Measurements from ENCODE around the gene BCAS3. TPM values are rescaled to one million over a fixed set of nuclear protein-coding genes. Genes with fewer than 3 reads are reported as not detected.

Gene BCAS3
- total RNA-seq, 1 donor from 2014 or later: 44.8 TPM

- no peak for TF ChIP-seq CTCF (IDR thresholded peaks at IDR 0.05; ENCODE audit: partially characterized antibody, unreplicated experiment)
- Mint-ChIP-seq H3K9me3 (ENCODE audit: unreplicated experiment) (peaks cover 23% of the 10 kb centered on the region), H3K27me3 (ENCODE audit: unreplicated experiment) (peaks cover 46% of the 10 kb centered on the region), H3K4me1 (ENCODE audit: low read depth, unreplicated experiment) (peaks cover 17% of the 10 kb centered on the region), H3K4me3 (ENCODE audit: unreplicated experiment) (peak overlapping the region; percentile 80), H3K27ac (ENCODE audit: unreplicated experiment) (no peak overlapping the region), H3K36me3 (ENCODE audit: unreplicated experiment) (no peaks in the 10 kb centered on the region)
- DNase-seq: peak; percentile 58
These were observed 722.5 kb downstream of the BCAS3 start for GRCh38 chr17:61400066-61400716.

DNA sequence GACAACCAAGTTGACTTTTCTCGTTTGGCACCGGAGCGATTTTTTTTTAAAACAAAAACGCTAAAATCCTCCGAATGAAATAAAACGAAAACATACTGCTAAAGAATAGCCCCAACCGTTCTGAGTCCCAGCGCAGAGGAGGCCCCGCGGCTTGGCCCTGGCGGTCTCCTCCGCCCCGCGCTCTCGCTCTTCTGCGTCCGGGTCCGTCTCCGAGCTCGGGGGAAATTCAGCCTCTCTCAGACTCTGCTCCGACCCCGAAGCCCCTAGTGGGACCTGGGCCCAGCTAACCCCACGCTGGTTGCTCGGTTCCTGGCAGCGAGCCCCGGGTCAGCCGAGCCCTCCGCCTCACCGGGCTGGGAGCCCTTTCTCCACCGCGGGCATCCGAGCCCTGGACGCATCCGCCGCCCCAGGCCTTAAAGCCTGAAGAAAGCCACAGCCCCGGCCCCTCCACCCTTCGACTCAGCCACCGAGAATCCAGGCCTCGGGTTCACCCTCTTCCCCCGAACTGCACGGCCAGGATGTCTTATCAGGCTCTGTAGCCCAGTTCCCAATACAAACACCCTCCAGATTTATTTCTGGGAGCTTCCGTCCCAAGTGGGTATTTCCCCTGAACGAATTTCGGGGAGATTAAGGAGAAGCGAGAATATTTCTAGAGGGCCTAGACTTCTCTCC, 723.2 kb downstream of the BCAS3 start:
- peaks cover 17% of the 10 kb centered on the region for H3K4me1 Mint-ChIP-seq (ENCODE audit: low read depth, unreplicated experiment)
- H3K9me3 Mint-ChIP-seq (ENCODE audit: unreplicated experiment): peaks cover 21% of the 10 kb centered on the region

GRCh38 chr17:61401389-61402072, 723.9 kb downstream of the BCAS3 start:
- no peak for DNase-seq
- no peak overlapping the region for H3K27ac Mint-ChIP-seq (ENCODE audit: unreplicated experiment)
- peaks cover 48% of the 10 kb centered on the region for H3K27me3 Mint-ChIP-seq (ENCODE audit: unreplicated experiment)
- no peak for TF ChIP-seq CTCF (IDR thresholded peaks at IDR 0.05; ENCODE audit: partially characterized antibody, unreplicated experiment)
- H3K36me3 Mint-ChIP-seq (ENCODE audit: unreplicated experiment): no peaks in the 10 kb centered on the region
- peaks cover 17% of the 10 kb centered on the region for H3K4me1 Mint-ChIP-seq (ENCODE audit: low read depth, unreplicated experiment)
- peaks cover 25% of the 10 kb centered on the region for H3K9me3 Mint-ChIP-seq (ENCODE audit: unreplicated experiment)
- H3K4me3 Mint-ChIP-seq (ENCODE audit: unreplicated experiment): peak overlapping the region; percentile 80

More for the DNA sequence above, 723.2 kb downstream of the BCAS3 start:
- Mint-ChIP-seq H3K4me3 (ENCODE audit: unreplicated experiment) (peak overlapping the region; percentile 80), H3K36me3 (ENCODE audit: unreplicated experiment) (no peaks in the 10 kb centered on the region), H3K27ac (ENCODE audit: unreplicated experiment) (no peak overlapping the region), H3K27me3 (ENCODE audit: unreplicated experiment) (peaks cover 42% of the 10 kb centered on the region)
- DNase-seq: no peak
- no peak for TF ChIP-seq CTCF (IDR thresholded peaks at IDR 0.05; ENCODE audit: partially characterized antibody, unreplicated experiment)

GRCh38 chr17:61402073-61402541, 724.5 kb downstream of the BCAS3 start:
- H3K36me3 Mint-ChIP-seq (ENCODE audit: unreplicated experiment): no peaks in the 10 kb centered on the region
- peaks cover 17% of the 10 kb centered on the region for H3K4me1 Mint-ChIP-seq (ENCODE audit: low read depth, unreplicated experiment)
- H3K27ac Mint-ChIP-seq (ENCODE audit: unreplicated experiment): no peak overlapping the region
- no peak overlapping the region for H3K4me3 Mint-ChIP-seq (ENCODE audit: unreplicated experiment)
- DNase-seq: no peak
- TF ChIP-seq CTCF (IDR thresholded peaks at IDR 0.05; ENCODE audit: partially characterized antibody, unreplicated experiment): no peak
- peaks cover 25% of the 10 kb centered on the region for H3K9me3 Mint-ChIP-seq (ENCODE audit: unreplicated experiment)
- H3K27me3 Mint-ChIP-seq (ENCODE audit: unreplicated experiment): peaks cover 48% of the 10 kb centered on the region

Data from glutamatergic neuron (in vitro differentiated cells).